Pulmonary artery endothelial cell (primary cell): ENCODE results near the gene CROCC. TPM values are rescaled to one million over a fixed set of nuclear protein-coding genes. Genes with fewer than 3 reads are reported as not detected.
"Not testable (repeated sequence)": the region's sequence is repeated elsewhere in the genome, so short reads cannot be mapped to it uniquely, and the experiment has no call there.

ENCODE experiments used
- DNase-seq: peaks from one replicate; pipeline ENCODE4 v3.0.0-alpha.2; 2011; ENCODE audit warnings: low read depth, low spot score
- total RNA-seq: library from RNA; depleted of rRNA; stranded (reverse); fragments of >200 nt; gene quantifications from 2 replicates; pipeline ENCODE4 v1.2.3, GENCODE V29; 2014

Gene CROCC, protein sequence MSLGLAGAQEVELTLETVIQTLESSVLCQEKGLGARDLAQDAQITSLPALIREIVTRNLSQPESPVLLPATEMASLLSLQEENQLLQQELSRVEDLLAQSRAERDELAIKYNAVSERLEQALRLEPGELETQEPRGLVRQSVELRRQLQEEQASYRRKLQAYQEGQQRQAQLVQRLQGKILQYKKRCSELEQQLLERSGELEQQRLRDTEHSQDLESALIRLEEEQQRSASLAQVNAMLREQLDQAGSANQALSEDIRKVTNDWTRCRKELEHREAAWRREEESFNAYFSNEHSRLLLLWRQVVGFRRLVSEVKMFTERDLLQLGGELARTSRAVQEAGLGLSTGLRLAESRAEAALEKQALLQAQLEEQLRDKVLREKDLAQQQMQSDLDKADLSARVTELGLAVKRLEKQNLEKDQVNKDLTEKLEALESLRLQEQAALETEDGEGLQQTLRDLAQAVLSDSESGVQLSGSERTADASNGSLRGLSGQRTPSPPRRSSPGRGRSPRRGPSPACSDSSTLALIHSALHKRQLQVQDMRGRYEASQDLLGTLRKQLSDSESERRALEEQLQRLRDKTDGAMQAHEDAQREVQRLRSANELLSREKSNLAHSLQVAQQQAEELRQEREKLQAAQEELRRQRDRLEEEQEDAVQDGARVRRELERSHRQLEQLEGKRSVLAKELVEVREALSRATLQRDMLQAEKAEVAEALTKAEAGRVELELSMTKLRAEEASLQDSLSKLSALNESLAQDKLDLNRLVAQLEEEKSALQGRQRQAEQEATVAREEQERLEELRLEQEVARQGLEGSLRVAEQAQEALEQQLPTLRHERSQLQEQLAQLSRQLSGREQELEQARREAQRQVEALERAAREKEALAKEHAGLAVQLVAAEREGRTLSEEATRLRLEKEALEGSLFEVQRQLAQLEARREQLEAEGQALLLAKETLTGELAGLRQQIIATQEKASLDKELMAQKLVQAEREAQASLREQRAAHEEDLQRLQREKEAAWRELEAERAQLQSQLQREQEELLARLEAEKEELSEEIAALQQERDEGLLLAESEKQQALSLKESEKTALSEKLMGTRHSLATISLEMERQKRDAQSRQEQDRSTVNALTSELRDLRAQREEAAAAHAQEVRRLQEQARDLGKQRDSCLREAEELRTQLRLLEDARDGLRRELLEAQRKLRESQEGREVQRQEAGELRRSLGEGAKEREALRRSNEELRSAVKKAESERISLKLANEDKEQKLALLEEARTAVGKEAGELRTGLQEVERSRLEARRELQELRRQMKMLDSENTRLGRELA (N-terminal part only)
- total RNA-seq: 18.5 and 20.6 TPM in 2 replicates

DNA sequence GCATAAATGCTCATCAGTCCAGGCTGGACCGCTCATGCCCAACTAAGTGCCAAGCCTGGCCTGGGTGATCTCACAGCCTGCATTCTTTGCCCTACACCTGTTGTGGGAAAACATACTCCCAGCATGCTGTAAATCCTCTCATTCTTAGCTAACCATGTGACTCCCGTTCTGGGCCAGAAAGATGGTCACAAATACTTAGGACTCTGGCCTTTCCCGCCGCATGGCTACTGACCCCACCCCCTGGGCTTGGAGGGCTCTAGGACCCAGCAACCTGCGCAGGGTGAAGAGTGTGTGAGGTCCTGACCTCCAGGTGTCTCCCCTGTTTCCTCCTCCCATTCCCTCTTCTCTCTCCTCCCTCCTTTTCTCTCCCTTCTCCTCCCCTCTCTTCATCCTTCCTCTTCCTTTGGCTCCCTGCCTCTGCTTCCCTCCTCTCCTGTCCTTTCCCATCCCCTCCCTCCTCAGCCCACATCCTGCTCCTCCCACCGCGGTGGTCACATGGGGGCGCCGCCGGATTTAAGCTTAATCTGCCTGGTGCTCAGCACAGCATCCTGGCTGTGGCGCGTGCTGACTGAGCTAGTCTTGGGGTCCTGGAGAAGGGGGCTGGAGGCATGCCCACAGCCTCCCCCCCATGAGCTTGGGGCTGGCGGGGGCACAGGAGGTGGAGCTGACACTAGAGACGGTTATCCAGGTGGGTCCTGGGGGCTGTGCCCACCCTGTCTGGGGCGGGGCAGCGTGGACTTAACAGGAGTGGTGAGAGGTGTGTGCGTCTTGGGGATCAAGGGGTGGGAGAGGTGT, at the start of gene CROCC:
CROCC (plus strand) TSS at position 541 of the 795 bp plus-strand sequence; CDS start at position 629, 88 bp downstream.
- no peak for DNase-seq

DNA sequence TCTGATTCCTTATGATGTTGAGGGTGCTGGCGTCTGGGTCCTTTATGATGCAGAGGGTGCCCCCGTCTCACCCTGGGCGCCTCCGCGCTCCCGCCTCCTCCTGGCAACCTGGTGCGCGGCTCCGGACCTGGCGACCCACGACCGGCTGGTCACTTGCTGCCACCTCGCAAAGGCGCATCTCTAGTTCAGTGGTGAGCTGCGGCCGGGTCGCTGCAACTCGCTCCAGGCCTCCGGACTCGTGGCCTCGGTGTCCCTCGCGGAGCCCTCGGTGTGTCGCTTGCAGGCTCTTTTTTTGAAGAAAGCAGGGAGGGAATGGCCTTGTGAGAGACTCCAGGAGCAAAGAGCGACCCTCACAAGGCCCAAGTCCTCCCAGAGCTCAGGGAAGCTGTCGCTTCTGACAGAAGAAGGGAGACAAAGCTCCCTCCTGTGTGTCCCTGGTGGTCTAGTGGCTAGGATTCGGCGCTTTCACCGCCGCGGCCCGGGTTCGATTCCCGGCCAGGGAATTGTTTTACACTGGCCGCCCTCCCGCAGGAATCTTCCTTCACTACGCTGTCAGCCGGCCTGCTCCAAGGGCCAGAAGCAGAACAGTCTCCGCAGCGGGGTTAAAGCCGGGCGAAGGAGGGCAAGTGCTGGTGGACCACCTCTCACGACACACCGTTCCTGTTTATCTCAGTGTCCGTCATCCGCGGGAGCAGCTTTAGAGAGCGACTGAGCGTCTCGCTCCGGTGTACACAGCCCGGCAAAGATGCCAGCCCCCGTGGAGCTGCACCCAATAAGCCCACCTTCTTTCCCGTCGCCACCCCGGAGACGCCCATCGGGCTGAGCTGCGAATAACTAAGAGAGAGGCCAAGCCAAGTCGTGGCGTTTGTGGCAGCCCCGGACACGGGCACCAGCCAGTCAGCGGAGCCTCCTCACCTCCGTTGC, 49.3 kb upstream of the CROCC start:
- not testable (repeated sequence) for DNase-seq

DNA sequence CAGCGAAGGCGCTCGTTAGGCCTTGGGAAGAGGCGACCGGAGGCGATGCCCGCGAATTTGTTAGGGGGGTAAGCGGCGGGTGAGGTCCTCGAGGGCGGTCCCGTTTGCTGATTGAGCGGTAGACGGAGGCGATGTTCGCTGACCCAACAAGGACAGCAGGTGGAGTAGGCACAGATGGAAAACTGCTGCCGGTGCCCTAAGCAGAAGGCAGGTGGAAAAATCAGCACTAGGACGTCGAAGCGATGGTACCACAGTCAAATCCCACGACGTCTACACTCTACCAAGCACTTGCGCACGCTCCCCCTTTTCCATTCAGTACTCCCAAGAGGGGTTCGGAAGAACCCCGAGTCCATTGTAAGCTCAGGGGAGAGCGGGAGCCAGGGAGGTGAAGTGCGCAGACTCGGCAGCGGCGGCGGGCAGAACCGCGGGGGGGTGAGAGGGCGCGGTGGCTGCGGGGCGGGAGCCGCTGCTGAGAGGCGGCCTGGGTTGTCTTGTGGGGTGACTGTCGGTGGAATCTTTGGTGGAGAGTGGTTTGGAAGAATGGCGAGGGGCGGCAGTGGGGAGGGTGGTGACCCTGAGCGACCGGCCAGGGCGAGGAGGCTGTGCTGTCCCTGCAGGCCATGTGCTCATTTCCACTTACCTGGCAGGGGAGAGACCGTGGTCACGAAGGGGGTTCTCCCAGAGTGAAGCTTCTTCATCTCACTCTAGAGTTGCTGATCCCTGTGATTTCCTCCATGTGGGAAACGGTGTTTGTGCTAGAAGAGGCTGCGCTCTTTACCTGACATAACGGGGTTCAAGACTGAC, 48.5 kb upstream of the CROCC start:
- DNase-seq: not testable (repeated sequence)

DNA sequence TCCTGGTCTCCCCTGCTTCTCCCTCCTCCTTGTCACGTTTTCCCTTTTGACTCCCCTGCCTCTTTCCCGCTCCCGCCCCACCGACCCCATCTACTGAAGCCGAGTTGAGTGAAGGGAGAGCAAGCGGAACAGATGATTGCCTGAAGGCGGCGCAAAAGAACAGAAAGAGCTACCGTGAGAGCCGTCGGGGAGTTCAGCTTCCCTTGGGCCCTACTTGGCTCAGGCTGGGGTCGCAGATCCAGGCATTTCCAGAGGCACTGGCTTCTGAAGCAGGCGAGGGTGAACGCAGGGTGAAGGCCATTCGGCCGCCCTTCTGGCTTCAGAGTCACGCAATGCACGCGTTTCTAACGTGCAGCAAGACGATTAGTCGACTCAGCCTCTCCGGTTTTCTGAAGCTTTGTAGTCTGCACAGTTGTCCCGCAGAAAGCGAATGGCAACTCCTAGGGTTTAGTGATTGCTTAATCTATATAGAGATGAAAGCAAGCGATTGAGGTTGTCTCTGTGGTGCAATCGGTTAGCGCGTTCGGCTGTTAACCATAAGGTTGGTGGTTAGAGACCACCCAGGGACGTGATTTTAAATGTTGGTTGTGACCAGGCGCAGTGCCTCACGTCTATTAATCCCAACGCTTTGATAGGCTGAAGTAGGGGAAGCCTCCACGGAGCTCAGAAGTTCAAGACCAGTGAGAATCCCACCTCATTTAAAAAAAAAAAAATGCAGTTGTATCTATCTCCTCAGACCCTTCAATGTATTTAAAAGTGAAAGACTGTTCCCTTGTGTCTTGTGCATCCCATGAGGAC, 46.6 kb upstream of the CROCC start:
- DNase-seq: not testable (repeated sequence)

DNA sequence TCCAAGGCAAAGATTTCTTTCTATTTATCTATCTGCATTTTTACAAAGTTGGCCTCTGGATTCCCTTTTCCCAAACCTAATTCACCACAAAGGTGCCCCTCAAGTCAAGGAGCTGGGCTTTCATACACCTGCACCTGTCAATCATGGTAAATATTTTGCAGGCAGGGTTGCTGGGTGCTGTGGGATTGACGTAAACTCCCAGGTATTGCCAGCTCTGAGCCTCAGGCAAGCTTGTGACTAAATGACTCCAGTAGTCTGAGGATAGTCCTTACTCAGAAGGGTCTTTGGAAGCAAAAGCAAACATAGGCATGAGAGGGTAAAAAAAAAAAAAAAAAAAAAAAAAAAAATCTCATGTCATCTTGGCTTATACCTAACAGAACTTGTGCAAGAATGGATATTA, 40.0 kb upstream of the CROCC start:
- not testable (repeated sequence) for DNase-seq

DNA sequence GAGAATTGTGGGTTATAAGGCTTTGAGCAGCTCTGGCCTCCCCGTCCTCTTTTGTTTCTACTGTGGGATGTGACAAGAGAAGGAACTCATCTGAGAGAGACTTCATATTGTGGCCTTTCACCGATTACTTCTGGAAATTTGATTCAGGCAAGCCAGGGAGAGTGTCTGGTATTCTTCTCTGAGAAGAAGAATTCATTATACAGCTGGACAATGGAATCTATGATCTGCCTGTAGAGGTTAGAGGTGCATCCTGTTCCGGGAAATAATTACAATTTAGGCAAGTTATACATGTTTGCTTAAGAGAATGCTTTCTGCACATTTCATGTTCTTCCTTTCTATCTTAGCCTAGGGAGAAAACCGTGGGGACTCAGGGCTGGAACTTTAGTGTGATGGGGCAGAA, 38.7 kb upstream of the CROCC start:
- DNase-seq: no peak

DNA sequence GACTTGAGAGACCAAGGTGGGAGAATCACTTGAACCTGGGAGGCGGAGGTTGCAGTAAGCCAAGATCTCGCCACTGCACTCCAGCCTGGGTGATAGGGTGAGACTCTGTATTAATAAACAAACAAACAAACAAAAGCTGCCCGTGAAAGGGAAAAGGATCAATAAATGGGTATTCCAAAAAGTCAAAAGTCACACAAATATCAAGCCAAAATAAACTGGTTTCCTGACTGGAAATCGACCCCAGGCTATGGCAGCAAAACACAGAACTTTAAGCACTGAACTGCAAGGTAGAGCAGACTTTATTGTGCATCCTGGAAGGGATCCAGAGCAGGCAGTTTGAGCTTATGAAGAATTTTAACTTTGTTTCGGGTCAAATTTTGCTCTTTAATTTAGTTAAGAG, 37.2 kb upstream of the CROCC start:
- DNase-seq: not testable (repeated sequence)

DNA sequence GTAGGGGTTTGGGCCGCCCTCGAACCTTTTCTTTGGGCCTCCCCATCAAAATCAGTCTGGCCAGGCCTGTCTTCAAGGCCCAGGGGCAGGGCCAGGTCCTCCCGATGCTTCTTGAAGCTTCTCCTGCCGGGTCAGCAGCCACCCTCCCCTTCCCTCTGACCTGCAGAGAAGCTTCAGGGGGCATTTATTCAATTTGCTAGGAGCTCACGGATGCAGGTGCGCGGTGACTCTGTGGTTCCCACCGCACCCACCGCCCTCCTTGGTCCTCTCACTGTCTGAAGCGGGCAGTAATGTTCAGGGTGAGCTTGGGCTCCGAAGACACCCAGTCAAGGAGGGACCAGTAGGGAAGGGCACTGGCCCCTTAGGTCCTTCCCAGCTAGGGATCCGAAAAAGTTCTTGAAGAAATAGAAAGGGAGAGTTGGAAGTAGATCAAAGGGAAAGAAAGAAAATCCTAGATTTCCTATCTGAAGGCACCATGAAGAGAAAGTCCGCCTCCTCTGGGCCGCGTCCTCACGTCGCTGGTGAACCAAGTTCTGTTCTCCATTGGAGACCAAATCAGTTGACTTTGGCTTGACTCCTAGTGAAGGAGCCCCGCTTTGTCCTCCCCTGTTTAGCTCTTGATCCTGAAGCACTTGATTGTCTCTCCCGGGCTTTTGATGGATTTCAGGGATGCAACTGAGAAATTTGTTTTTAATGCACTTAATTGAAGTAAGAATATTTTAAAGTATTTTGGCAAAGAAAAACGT, 34.7 kb upstream of the CROCC start:
- no peak for DNase-seq

DNA sequence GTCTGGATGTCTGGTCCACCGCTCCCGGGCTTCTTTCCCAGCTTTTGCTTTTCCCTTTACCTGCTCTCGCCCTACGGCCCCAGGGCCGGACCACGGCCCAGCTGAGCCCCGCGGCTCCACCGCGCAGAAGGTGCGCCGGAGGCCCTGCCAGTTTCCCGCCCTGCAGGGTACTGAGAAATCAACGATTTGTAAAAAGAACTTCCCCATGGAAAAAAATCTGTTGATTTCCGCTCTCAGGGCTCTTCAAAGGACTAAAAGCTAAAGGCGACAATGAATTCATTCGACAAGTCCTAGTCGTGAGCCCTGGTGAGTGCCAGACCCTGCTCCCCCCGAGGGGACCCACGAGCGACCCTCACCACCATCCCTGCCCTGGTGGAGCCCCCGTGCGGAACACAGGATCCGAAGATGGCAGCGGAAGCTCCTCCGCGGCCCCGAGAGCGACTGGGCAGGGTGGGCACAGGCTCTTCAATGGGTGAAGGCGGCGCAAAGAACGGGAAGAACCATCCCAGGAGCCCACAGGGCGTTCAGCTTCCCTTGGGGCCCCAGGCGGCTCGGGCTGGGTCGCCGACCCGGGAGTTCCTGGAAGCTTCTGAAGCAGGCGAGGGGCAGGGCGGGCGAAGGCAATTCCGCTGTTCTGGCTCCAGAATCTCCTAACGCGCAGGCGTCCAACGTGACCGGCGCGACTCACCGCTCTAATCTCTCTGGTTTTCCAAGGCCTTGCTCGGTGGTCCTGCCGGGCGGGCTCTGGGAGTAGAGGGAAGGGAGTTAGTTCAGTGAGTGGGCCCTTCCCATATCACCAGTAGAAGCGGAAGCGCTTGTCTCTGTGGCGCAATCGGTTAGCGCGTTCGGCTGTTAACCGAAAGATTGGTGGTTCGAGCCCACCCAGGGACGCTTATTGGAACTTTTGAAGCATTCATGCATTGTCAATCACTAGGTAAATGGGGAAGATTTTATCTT, 32.6 kb upstream of the CROCC start:
- peak; percentile 57 for DNase-seq

DNA sequence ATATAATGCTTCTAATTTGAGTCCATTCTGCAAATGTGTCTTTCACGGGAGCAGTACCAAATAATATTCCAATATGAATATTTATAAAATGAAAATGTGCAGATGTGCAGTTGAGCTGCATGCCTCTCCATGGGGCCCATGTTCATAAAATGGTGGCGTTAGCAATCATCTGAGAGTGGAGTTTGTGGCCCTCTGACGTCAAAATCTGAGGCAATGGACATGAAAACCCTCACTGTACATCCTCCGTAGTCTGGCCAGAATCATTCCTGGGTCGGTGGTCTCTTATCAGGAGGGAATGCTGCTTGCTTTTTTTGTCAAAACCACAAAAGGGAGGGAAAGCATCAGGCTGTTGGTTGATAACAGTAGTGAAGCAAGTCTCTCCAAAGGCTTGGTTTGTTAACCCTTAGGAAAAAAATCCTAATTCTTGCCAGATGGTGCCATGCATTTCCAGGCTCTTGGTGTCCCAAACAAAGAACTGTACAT, 31.2 kb upstream of the CROCC start:
- not testable (repeated sequence) for DNase-seq

DNA sequence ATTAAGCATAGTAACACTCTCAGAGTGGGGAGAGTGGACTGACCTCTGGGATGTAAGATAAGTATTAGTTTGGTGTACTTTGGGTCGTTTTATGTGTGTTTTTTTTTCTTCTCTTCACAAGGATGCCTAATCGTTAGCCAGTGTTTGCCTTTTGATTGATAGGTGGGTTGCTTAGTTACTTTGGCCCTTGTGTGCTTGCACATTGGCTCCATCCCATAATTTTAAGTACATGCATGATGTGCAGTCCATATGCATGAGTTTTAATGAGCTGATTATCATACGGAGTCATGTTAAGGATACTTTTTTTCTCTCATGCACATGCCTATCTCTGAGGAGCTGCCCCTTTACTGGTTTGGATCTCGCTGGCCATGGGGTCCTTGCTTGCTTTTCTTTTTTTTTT, 30.7 kb upstream of the CROCC start:
- DNase-seq: not testable (repeated sequence)

DNA sequence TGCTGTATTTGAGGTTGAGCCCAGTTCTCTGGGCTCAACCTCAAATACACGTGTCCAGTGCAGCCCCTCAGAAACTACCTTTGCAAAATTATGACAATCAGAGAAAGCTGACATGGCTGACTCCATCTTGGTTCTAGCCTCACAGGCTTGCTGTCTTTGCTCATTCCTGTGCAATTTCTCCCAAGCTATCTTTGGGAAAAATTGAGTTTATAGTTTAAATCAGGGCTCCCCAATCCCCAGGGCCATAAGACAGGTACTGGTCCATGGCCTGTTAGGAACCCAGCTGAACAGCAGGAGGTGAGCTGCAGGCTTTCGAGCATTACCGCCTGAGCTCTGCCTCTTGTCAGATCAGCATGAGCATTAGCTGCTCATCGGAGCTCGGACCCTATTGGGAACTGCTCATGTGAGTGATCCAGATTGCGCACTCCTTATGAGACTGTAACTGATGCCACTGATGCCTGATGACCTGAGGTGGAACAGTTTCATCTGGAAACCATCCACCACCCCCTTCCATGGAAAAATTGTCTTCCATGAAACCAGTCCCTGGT, 28.7 kb upstream of the CROCC start:
- not testable (repeated sequence) for DNase-seq

DNA sequence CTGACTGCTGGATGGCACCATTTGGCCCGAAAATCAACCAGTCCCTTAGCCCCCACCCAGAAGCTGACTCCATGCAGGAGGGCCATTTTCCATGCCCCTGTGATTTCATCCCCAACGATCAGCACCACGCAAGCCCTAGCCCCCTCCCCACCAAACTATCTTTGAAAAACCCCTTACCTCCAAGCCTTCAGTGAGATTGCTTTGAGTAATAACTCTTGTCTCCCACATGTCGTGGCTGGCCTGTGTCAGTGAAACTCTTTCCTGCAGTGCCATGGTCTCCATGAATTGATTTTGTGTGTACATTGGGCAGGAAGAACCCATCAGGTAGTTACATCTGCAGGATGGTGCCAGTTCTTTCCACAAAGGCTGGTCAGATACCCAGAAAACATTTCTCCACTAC, 27.9 kb upstream of the CROCC start:
- DNase-seq: not testable (repeated sequence)

DNA sequence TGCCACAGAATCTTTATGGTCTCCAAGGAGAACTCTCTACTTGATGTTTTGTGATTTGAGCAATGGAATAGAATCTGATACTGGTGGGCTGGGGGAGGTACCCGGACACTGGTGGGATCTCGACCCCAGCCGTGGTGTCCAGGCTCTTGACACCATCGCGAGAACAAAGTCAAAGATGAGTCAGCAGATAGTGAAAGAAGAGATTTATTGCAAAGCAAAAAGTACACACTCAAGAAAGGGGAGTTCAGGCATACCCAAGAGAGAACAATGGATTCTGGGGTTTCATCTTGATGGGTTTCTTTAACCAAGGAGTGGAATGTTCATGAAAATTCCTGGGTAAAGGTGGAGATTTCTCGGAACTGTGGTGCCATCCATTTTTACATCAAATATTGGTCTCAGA, 27.4 kb upstream of the CROCC start:
- DNase-seq: not testable (repeated sequence)

DNA sequence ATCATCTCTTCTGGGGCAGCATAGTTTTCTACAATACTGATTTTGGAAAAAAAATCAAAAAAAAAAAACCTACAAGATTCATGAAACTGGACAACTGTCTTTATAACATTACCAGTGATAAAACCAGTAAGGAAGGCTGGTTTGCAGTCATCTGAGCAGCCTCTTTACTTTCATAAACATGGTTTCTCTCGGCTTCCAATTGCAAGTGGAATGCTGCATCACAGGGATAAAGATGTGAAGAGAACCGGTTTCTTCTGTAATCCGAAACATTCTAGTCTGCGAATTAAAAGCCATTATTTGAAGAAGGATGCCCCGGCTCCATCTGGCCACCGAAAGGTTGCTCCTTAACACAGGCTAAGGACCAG, 26.5 kb upstream of the CROCC start:
- DNase-seq: not testable (repeated sequence)
